GM19099 (cell line): Measurements from ENCODE around the gene ZNF605.
A peak's percentile ranks its signal among the peaks of the same experiment; 100 is the strongest.

ENCODE experiments used
- POLR2A ChIP-seq: IDR thresholded peaks from 3 replicates; pipeline ENCODE4 v1.6.1; 2011; ENCODE audit warnings: low read depth; ENCODE audit not compliant: insufficient read length; ENCODE audit errors: extremely low read depth

Gene ZNF605

GRCh38 chr12:132923356-132923909 is 32.7 kb downstream of the ZNF605 start:
- no peak for TF ChIP-seq POLR2A

- TF ChIP-seq POLR2A, result no peak
Observed at GRCh38 chr12:132922676-132923075, 33.4 kb downstream of the ZNF605 start.

GRCh38 chr12:132921685-132922084 is 34.4 kb downstream of the ZNF605 start:
- TF ChIP-seq POLR2A, result no peak

GRCh38 chr12:132918680-132919079 is 37.4 kb downstream of the ZNF605 start:
- no peak for TF ChIP-seq POLR2A

GRCh38 chr12:132909030-132909368 is 47.1 kb downstream of the ZNF605 start:
- TF ChIP-seq POLR2A, result no peak

- TF ChIP-seq POLR2A, result no peak
Observed at GRCh38 chr12:132908145-132909029, 47.7 kb downstream of the ZNF605 start.

- TF ChIP-seq POLR2A, result no peak
Observed at GRCh38 chr12:132907216-132907615, 48.9 kb downstream of the ZNF605 start.

GRCh38 chr12:132904718-132905328 is 51.3 kb downstream of the ZNF605 start:
- no peak for TF ChIP-seq POLR2A

GRCh38 chr12:132899033-132899432 is 57.1 kb downstream of the ZNF605 start:
- no peak for TF ChIP-seq POLR2A

GRCh38 chr12:132888852-132889251 is 67.3 kb downstream of the ZNF605 start:
- TF ChIP-seq POLR2A, result no peak

- peak; percentile 77 for TF ChIP-seq POLR2A
Observed at GRCh38 chr12:132887513-132888351, 68.4 kb downstream of the ZNF605 start, which contains the start of gene CHFR. CHFR (minus strand) TSS chr12:132887605; CDS start chr12:132887328, 277 bp downstream.

- TF ChIP-seq POLR2A, result no peak
Observed at GRCh38 chr12:132886529-132887477, 69.3 kb downstream of the ZNF605 start.

- no peak for TF ChIP-seq POLR2A
Observed at GRCh38 chr12:132881818-132882217, 74.3 kb downstream of the ZNF605 start.

GRCh38 chr12:132874175-132874574 is 81.9 kb downstream of the ZNF605 start:
- no peak for TF ChIP-seq POLR2A
